Measurements from ENCODE around the gene ACVR2A. TPM values are rescaled to one million over a fixed set of nuclear protein-coding genes. Genes with fewer than 3 reads are reported as not detected.
A peak's percentile ranks its signal among the peaks of the same experiment; 100 is the strongest.

ACVR2A gene
- total RNA-seq, 1 experiment from 2014 or later = 8.2 TPM

- in situ Hi-C loops (cut with HindIII; ENCODE audit: low pct_unique_long_range_greater_than_20kb, low sequenced_read_pairs) = no loop called here
- Histone ChIP-seq H3K27ac (ENCODE audit: low read length) (no peak overlapping the region), H3K27me3 (ENCODE audit: control insufficient read depth, insufficient read depth, low read length) (no peaks in the 10 kb centered on the region), H3K4me3 (ENCODE audit: low read depth in 2 of 2, low read length in 2 of 2) (no peak overlapping the region), H3K9me3 (ENCODE audit: control insufficient read depth, insufficient read depth, low read depth, low read length) (no peaks in the 10 kb centered on the region), H3K4me1 (ENCODE audit: control insufficient read depth, insufficient read depth, low read length) (no peaks in the 10 kb centered on the region), H3K36me3 (ENCODE audit: control insufficient read depth, insufficient read depth, low read length) (peaks cover 4% of the 10 kb centered on the region)
- ChIA-PET CTCF (no interaction called here), POLR2A (no interaction called here)
- ATAC-seq = no peak
- DNase-seq (ENCODE audit: low read depth, low spot score) = no peak
- TF ChIP-seq POLR2AphosphoS5 (IDR thresholded peaks at IDR 0.05; ENCODE audit: low read depth, low read length) = no peak
- TF ChIP-seq SIN3A (IDR thresholded peaks at IDR 0.05; ENCODE audit: borderline replicate concordance, insufficient read depth, low read depth, low read length) = no peak
- peak; percentile 50 to 66; a peak in 3 of 4 replicates for TF ChIP-seq REST (IDR thresholded peaks at IDR 0.05; ENCODE audit: insufficient read depth in 1 of 2, low read depth in 2 of 2, low read length in 1 of 2)
- intact Hi-C loops (cut with micrococcal nuclease; ENCODE audit: unreplicated experiment) = no loop called here
- no TSS peak for BruUV-seq (replicated peaks)
Measured at GRCh38 chr2:147945660-147946059, 100.8 kb downstream of the ACVR2A start.

DNA sequence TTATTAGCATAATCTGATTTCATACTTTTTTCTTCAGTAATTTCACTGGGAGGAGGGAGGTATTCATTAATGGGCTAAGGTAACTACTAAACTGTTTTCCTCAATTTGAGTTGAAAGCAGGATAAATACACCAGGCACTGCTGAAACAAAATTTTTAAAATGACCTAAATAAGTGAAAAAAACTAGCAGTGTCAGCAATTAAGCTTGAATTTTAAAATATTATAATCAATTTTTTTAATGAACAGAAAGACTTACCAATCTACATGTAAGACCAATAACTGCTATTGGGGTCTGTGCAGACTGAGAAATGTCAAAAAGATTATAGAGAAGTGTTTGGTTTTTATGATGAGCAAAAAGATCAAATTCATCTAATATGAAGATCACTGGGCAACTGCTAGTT lies 107.3 kb downstream of the ACVR2A start:
- DNase-seq (ENCODE audit: low read depth, low spot score) (no peak), ATAC-seq (no peak)
- H3K36me3 ChIP-seq (ENCODE audit: control insufficient read depth, insufficient read depth, low read length) = peaks cover 10% of the 10 kb centered on the region
- H3K27ac ChIP-seq (ENCODE audit: low read length) = no peak overlapping the region
- no peak overlapping the region for H3K4me3 ChIP-seq (ENCODE audit: low read depth in 2 of 2, low read length in 2 of 2)
- H3K9me3 ChIP-seq (ENCODE audit: control insufficient read depth, insufficient read depth, low read depth, low read length) = no peaks in the 10 kb centered on the region
- CTCF ChIA-PET = no interaction called here
- in situ Hi-C loops (cut with HindIII; ENCODE audit: low pct_unique_long_range_greater_than_20kb, low sequenced_read_pairs) (no loop called here), intact Hi-C loops (cut with micrococcal nuclease; ENCODE audit: unreplicated experiment) (no loop called here)
- TF ChIP-seq SIN3A (IDR thresholded peaks at IDR 0.05; ENCODE audit: borderline replicate concordance, insufficient read depth, low read depth, low read length) (no peak), CTCF (IDR thresholded peaks at IDR 0.05) (no peak)
- POLR2A ChIA-PET = no interaction called here
- H3K27me3 ChIP-seq (ENCODE audit: control insufficient read depth, insufficient read depth, low read length) = no peaks in the 10 kb centered on the region
- BruUV-seq (replicated peaks) = no TSS peak
- H3K4me1 ChIP-seq (ENCODE audit: control insufficient read depth, insufficient read depth, low read length) = no peaks in the 10 kb centered on the region

DNA sequence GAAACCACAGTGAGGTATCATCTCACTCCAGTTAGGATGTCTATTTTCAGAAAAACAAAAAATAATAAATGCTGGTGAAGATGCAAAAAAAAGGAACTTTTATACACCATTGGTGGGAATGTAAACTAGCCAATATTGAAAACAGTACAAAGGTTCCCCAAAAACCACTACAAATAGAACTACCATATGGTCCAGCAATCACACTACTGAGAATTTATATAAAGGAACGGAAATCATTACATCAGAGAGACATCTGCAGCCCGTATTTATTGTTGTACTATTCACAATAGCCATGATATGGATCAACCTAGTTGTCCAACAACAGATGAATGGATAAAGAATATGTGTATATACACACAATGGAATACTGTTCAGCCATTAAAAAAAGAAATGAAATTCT lies 123.7 kb downstream of the ACVR2A start:
- H3K4me1 ChIP-seq (ENCODE audit: control insufficient read depth, insufficient read depth, low read length) = no peaks in the 10 kb centered on the region
- POLR2A ChIA-PET = no interaction called here
- intact Hi-C loops (cut with micrococcal nuclease; ENCODE audit: unreplicated experiment) = no loop called here
- in situ Hi-C loops (cut with HindIII; ENCODE audit: low pct_unique_long_range_greater_than_20kb, low sequenced_read_pairs) = no loop called here
- CTCF ChIA-PET = no interaction called here
- no peak overlapping the region for H3K27ac ChIP-seq (ENCODE audit: low read length)
- TF ChIP-seq SIN3A (IDR thresholded peaks at IDR 0.05; ENCODE audit: borderline replicate concordance, insufficient read depth, low read depth, low read length) (no peak), REST (IDR thresholded peaks at IDR 0.05; ENCODE audit: insufficient read depth in 1 of 2, low read depth in 2 of 2, low read length in 1 of 2) (no peak), TCF7L2 (IDR thresholded peaks at IDR 0.05; ENCODE audit: low read depth, low read length) (no peak), CTCF (IDR thresholded peaks at IDR 0.05) (no peak), POLR2AphosphoS5 (IDR thresholded peaks at IDR 0.05; ENCODE audit: low read depth, low read length) (no peak)
- H3K27me3 ChIP-seq (ENCODE audit: control insufficient read depth, insufficient read depth, low read length) = no peaks in the 10 kb centered on the region
- no peak overlapping the region for H3K4me3 ChIP-seq (ENCODE audit: low read depth in 2 of 2, low read length in 2 of 2)
- BruUV-seq (replicated peaks) = no TSS peak
- ATAC-seq (no peak), DNase-seq (ENCODE audit: low read depth, low spot score) (no peak)
- H3K9me3 ChIP-seq (ENCODE audit: control insufficient read depth, insufficient read depth, low read depth, low read length) = peaks cover 18% of the 10 kb centered on the region; the same call in 1 of the 2 replicates
- H3K36me3 ChIP-seq (ENCODE audit: control insufficient read depth, insufficient read depth, low read length) = 0 out of 2 replicates have a peak, but pooled peaks cover 2% of the 10 kb centered on the region
